ENCODE measurements around the gene STOM.

STOM gene

DNA sequence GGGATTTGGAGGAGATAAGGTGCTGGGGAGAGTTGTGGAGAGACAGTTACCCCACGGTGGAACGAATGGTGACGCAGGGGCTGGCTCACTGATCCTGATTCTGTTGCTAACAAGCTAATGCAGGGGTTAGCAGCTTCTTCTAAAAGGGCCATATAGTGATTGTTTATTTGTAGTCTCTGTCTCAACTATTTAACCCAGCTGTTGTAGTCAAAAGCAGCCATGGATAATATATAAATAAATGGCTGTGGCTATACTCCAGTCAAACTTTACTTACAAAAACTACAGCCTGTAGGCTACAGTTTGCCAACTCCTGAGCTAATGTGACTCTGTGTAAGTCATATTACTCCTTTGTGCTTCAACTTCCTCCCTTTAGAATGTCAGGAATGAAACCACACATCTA lies 21.8 kb downstream of the STOM start:
- ATAC-seq (no peak), DNase-seq (no peak)
- Mint-ChIP-seq H3K27me3 (no peaks in the 10 kb centered on the region), H3K27ac (no peak overlapping the region), H3K36me3 (ENCODE audit: low read depth) (peaks cover 21% of the 10 kb centered on the region), H3K4me1 (peaks cover 17% of the 10 kb centered on the region), H3K4me3 (no peak overlapping the region), H3K9me3 (no peaks in the 10 kb centered on the region)

DNA sequence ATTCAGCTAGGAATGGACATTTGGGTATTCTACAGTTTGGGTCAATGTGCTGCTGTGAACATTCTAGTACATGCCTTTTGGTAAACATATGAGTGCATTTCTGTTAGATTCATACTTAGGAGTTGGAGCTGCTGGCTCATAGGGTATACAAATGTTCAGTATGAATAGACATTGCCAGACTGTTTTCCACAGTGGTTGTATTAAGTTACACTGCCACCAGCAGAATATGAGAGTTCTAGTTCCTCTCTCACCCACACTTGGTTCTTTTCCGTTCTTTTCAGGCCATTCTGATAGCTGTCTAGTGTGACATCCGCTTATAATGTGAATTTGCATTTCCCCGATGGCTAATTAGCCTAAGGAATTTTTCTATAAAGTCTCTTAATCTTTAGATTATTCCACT lies 25.0 kb downstream of the STOM start:
- no peak for DNase-seq
- ATAC-seq: no peak
- Mint-ChIP-seq H3K27ac (no peak overlapping the region), H3K27me3 (no peaks in the 10 kb centered on the region), H3K4me1 (peaks cover 5% of the 10 kb centered on the region), H3K9me3 (no peaks in the 10 kb centered on the region), H3K36me3 (ENCODE audit: low read depth) (peaks cover 17% of the 10 kb centered on the region), H3K4me3 (no peak overlapping the region)

DNA sequence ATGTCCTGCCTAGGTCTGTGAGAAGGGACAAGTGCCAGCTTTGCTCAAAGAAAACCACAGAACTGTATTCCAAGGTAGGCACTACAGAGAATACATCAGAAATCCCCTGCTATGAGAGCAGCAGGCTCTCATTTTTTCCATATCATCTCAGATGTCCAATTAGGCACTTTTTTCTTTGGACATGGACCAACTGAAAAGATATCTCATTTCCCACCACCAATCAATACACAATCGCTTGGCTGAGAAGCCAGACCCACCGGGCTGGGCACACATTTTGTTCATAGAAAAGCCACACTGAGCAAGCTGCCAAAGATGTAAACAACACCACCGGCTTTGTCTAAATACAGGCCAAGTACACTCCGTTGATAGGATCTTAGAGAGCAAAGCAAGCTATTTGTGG lies 25.9 kb downstream of the STOM start:
- H3K27ac Mint-ChIP-seq: no peak overlapping the region
- H3K36me3 Mint-ChIP-seq (ENCODE audit: low read depth): peaks cover 17% of the 10 kb centered on the region
- H3K4me1 Mint-ChIP-seq: peaks cover 5% of the 10 kb centered on the region
- no peak for DNase-seq
- no peaks in the 10 kb centered on the region for H3K27me3 Mint-ChIP-seq
- no peaks in the 10 kb centered on the region for H3K9me3 Mint-ChIP-seq
- H3K4me3 Mint-ChIP-seq: no peak overlapping the region
- ATAC-seq: no peak

DNA sequence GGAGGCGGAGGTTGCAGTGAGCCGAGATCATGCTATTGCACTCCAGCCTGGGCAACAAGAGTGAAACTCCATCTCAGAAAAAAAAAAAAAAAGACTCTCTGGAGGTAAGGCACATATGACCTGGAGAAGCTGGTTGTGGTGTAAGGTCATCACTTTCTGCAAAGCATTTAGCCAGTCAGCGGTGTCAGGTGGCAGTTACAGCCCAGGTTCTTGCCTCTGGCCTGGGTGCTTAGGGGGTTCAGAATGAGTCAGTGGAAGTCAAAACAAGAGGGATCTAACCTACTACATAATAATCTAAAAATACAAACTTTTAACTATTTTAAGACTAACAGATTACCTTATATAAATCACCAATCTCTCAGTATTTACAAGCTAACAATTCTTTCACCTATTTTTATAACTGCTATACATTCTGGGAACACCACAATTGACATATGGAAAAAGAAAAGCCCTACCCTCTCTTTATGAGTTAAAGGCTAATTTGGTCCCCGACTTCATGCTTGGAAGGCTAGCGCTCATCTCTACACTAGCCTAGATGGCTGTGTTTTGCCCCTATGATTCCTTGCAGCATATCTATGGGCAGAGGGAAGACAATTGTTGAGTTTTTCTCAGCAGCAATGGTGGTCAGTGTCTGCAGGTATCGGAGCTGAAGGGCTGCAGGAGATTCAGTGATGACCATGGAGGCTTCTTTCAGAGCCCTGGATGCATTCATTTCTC lies 29.2 kb downstream of the STOM start:
- DNase-seq (no peak), ATAC-seq (no peak)
- Mint-ChIP-seq H3K36me3 (ENCODE audit: low read depth) (peaks cover 11% of the 10 kb centered on the region), H3K4me3 (no peak overlapping the region), H3K4me1 (peaks cover 5% of the 10 kb centered on the region), H3K27me3 (no peaks in the 10 kb centered on the region), H3K9me3 (no peaks in the 10 kb centered on the region), H3K27ac (no peak overlapping the region)

DNA sequence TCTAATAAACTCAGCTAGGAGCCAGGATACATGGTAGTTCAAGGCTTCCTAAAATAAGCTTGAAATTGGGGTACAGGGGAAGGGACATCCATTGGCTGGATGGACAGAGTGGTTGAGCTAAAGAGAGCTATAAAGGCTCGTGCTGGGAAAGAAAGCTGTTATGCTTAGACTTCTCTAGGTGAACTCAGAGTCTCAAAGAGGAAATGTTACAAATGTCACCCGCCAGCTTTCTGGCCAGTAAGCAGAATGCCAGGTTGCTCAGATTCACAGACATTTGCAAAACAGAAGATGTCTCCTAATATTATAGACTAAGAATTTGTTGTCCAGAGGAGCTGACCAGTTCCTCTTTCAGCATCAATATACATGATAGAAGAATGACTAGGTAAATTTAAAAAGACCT lies 30.6 kb downstream of the STOM start:
- DNase-seq: no peak
- Mint-ChIP-seq H3K27ac (no peak overlapping the region), H3K4me3 (no peak overlapping the region), H3K27me3 (no peaks in the 10 kb centered on the region), H3K4me1 (peaks cover 3% of the 10 kb centered on the region), H3K9me3 (no peaks in the 10 kb centered on the region), H3K36me3 (ENCODE audit: low read depth) (peaks cover 11% of the 10 kb centered on the region)
- ATAC-seq: no peak

DNA sequence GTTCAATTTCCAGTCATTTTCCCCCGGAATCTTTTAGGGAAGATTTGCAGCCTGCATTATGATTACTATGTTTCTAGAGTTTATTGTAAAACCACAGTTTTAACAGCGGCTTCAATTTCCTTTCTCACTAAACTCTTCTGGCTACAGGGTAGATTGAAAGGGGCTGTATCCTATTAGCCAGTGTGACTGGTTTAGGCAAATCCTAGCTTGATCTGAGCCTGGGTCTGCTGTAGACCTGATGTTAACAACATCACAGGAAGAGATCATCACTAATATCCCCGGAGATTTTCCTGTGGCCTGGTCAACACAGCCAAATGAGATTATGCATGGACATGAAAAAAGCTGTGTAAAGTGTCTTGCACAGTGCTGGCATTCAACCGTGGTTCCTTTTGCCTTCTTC lies 33.4 kb downstream of the STOM start:
- H3K9me3 Mint-ChIP-seq: no peaks in the 10 kb centered on the region
- no peak overlapping the region for H3K27ac Mint-ChIP-seq
- no peak for DNase-seq
- H3K36me3 Mint-ChIP-seq (ENCODE audit: low read depth): peaks cover 11% of the 10 kb centered on the region
- no peak overlapping the region for H3K4me3 Mint-ChIP-seq
- H3K27me3 Mint-ChIP-seq: no peaks in the 10 kb centered on the region
- H3K4me1 Mint-ChIP-seq: no peaks in the 10 kb centered on the region
- no peak for ATAC-seq

DNA sequence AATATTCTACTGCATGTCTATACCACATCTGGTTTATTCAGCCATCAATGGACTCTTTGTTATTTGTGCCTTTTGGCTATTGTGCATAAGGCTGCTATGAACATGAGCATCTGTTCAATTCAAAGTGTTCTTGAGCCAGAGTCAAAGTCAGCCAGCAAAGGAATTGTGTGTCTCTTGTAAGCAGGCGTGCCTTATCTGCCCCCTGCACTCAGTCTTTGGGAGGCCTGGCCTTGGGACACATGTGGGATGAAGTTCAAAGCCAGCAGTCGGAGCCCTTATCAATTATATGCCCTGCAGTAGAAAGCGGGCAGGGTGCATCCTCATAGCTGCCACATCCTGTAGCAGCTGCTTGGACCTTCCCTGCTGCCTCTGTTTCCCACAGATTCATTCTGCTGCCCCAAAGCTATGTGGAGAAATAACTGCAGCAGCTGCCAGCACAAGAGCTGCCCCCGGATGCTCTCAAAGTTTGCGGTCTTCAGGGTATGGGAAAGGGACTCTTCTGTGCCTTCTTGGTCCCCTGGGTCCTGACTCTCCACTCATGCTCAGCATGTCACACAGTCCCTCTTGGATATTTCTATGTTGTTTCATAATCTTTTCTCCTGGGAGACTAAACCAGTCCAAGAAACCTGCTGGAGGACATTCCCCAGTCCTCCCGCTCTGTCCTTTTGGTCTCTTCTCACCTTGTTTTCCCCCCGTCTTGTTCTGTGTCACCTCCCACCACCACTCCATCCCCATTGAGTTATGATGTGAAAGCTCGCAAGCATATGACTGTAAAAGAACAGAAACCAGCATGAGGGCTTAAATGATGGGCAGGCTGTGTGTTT lies 35.9 kb downstream of the STOM start:
- ATAC-seq: no peak
- no peaks in the 10 kb centered on the region for H3K9me3 Mint-ChIP-seq
- DNase-seq: no peak
- H3K27me3 Mint-ChIP-seq: no peaks in the 10 kb centered on the region
- H3K36me3 Mint-ChIP-seq (ENCODE audit: low read depth): peaks cover 11% of the 10 kb centered on the region
- H3K4me1 Mint-ChIP-seq: no peaks in the 10 kb centered on the region
- no peak overlapping the region for H3K4me3 Mint-ChIP-seq
- no peak overlapping the region for H3K27ac Mint-ChIP-seq

DNA sequence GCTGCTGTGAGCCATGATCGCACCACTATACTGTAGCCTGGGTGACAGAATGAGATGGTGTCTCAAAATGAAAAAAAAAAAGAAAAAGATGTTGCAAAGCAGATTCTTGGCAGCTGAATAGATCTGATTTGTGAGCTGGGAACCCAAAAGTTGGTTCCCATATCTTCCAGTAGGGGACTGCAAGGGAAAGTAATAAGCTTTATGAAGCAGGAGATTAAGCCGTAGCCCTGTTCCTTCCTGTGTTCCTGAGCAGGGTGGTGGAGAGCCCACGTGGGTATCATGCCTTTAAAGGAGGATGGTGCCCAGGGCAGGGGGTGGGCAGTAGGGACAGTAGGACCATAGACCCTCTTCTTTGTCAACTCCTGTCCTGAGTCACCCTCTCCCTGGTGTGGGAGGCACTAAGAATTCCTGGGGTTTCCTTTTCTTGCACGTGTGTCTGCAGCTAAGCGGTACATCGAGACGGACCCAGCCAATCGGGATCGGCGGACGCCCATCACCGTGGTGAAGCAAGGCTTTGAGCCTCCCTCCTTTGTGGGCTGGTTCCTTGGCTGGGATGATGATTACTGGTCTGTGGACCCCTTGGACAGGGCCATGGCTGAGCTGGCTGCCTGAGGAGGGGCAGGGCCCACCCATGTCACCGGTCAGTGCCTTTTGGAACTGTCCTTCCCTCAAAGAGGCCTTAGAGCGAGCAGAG lies 37.9 kb downstream of the STOM start:
- no peak for DNase-seq
- no peaks in the 10 kb centered on the region for H3K9me3 Mint-ChIP-seq

DNA sequence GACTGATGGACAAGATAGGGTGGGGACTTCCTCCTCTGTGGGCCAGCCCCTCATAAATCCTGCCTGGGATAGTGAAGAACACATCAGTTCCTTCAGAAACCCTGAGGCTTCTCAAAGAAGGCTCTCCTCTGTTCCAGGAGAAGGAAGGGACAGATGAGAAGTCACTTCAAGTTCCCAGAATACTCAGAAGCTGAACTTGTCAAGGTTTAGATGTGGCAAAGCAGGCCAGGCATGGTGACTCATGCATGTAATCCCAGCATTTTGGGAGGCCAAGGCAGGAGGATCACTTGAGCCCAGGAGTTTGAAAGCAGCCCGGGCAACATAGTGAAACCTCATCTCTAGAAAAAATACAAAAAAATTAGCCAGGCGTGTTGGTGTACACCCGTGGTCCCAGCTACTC lies 38.5 kb downstream of the STOM start:
- ATAC-seq (no peak), DNase-seq (no peak)
- H3K36me3 Mint-ChIP-seq (ENCODE audit: low read depth): peaks cover 3% of the 10 kb centered on the region
- H3K27ac Mint-ChIP-seq: no peak overlapping the region
- H3K4me1 Mint-ChIP-seq: no peaks in the 10 kb centered on the region
- no peaks in the 10 kb centered on the region for H3K27me3 Mint-ChIP-seq
- H3K9me3 Mint-ChIP-seq: no peaks in the 10 kb centered on the region
- no peak overlapping the region for H3K4me3 Mint-ChIP-seq

More for the DNA sequence above, 37.9 kb downstream of the STOM start:
- Mint-ChIP-seq H3K27me3 (no peaks in the 10 kb centered on the region), H3K4me1 (no peaks in the 10 kb centered on the region), H3K27ac (no peak overlapping the region), H3K36me3 (ENCODE audit: low read depth) (peaks cover 3% of the 10 kb centered on the region), H3K4me3 (no peak overlapping the region)
- ATAC-seq: no peak

DNA sequence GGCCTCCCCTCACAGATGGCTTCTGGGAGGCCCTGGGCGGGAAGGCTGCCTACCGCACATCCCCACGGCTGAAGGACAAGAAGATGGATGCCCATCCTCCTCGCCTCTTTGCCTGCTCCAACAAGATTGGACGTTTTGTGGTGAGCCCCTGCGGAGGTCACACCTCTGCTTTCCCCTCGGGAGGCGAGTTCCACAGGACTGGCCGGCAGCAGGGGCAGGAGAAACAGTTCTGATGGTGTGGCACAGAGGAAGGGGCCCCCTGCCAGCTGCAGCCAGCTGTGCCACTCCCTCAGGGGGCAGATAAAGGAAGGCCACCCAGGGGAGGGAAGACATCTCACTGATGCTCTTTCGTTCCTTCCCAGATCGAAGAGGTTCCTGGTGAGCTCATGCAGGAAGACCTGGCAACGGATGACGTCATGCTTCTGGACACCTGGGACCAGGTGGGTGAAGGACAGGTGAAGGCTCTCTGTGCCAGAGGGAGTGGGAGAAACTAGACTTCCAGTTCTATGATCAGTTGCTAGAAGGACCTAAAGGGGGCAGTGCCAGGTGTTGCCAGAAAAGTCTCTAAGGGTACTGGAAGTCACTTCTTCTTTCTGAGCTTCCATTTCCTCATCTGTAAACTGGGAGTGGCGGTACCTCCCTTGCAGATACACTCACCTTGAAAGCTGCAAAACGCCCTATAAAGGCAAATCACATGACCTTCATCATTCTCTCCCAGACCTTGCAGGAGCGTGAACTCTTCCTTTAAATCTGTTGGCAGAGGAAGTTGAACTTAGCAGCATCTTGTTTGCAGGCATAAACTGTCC lies 41.0 kb downstream of the STOM start:
- Mint-ChIP-seq H3K9me3 (no peaks in the 10 kb centered on the region), H3K4me1 (no peaks in the 10 kb centered on the region), H3K27ac (no peak overlapping the region), H3K4me3 (no peak overlapping the region), H3K36me3 (ENCODE audit: low read depth) (peaks cover 3% of the 10 kb centered on the region), H3K27me3 (no peaks in the 10 kb centered on the region)
- DNase-seq (no peak), ATAC-seq (no peak)

DNA sequence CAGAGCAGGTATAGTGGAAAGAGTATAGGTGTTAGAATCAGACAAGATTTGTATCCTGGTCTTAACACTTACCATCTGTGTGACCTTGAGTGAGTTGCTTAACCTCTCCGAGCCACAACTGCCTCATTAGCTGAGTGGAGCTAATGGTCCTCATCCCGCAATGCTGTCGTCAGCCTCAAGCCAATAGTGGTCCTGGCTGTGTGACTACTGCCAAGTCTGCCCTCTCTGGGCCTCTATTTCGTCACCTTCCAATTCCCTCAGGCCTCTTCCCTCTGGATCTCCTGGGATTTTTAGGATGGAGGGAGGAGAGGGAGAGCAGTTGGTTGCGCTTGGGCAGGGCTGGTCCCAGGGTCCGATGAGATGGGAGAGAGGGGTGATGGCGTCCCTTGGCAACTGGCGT lies 41.6 kb downstream of the STOM start:
- Mint-ChIP-seq H3K27me3 (no peaks in the 10 kb centered on the region), H3K9me3 (no peaks in the 10 kb centered on the region), H3K4me3 (no peak overlapping the region), H3K27ac (no peak overlapping the region), H3K4me1 (no peaks in the 10 kb centered on the region), H3K36me3 (ENCODE audit: low read depth) (peaks cover 3% of the 10 kb centered on the region)
- DNase-seq (no peak), ATAC-seq (no peak)

DNA sequence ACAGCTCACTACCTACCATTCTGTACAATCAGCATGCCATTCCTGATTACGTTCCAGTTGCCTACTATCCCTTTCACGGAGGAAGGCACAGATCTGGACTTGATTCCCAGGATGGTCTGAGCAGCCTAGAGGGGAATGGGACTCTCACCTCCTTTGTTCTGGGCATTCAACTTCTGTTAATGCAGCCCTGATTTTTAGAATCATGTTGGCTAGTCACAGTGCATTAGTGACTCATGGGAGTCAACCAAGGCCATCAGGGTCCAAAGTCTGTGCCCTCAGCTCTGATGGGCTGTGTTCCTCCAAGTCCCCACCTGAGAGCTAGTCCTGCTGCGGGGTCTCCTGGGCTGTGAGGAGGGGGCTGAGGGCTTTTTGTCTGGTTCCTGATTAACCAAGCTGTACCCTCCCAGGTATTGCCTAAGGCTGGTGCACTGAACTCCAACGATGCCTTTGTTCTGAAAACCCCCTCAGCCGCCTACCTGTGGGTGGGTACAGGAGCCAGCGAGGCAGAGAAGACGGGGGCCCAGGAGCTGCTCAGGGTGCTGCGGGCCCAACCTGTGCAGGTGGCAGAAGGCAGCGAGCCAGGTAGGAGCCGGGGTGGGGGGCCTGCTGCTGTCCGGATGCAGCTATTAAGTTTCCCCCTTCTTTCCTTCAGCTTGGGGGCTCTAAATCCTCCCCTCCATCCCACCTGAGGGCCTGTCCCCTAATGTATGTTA lies 43.0 kb downstream of the STOM start:
- H3K4me1 Mint-ChIP-seq: peaks cover 7% of the 10 kb centered on the region
- no peaks in the 10 kb centered on the region for H3K27me3 Mint-ChIP-seq
- H3K27ac Mint-ChIP-seq: no peak overlapping the region
- ATAC-seq (no peak), DNase-seq (no peak)
- H3K4me3 Mint-ChIP-seq: no peak overlapping the region
- H3K36me3 Mint-ChIP-seq (ENCODE audit: low read depth): peaks cover 3% of the 10 kb centered on the region
- H3K9me3 Mint-ChIP-seq: no peaks in the 10 kb centered on the region

DNA sequence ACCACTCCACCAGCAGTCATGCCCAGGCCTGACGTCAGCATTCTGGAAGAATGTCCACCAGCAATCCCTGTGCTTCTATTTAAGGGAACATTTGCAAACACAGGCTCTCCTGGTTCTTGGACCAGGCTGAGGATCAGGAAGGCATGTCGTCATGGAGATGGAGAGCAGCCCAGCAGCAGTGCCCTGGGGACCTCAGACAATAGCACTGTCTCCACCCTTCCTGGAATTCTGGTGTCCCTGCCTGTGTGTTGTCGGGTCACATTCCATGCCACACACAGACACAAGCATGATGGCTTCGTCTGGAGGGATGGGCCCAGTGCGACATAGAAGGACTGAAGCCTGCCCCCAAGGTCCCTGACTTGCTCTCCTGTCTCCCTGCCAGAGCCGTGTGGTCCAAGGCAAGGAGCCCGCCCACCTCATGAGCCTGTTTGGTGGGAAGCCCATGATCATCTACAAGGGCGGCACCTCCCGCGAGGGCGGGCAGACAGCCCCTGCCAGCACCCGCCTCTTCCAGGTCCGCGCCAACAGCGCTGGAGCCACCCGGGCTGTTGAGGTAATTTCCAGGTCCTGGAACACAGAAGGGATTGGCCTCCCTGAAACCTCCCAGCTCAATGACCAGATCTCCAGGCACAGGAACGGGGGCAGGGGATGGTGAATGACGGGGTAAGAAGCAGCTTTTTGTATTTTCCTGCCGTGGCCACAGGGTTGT lies 43.8 kb downstream of the STOM start:
- Mint-ChIP-seq H3K27ac (no peak overlapping the region), H3K36me3 (ENCODE audit: low read depth) (peaks cover 3% of the 10 kb centered on the region), H3K4me1 (peaks cover 9% of the 10 kb centered on the region), H3K27me3 (no peaks in the 10 kb centered on the region), H3K9me3 (no peaks in the 10 kb centered on the region), H3K4me3 (no peak overlapping the region)
- ATAC-seq (no peak), DNase-seq (no peak)
